ENCODE measurements around the gene TEX2. TPM values are rescaled to one million over a fixed set of nuclear protein-coding genes. Genes with fewer than 3 reads are reported as not detected.
A peak's percentile ranks its signal among the peaks of the same experiment; 100 is the strongest.

Gene TEX2
- total and polyA plus RNA-seq, 2 of the 13 experiments (the other 11 are each of a cell fraction or from before 2014, with no cell fraction given), result 21.4 to 37.7 TPM

DNA sequence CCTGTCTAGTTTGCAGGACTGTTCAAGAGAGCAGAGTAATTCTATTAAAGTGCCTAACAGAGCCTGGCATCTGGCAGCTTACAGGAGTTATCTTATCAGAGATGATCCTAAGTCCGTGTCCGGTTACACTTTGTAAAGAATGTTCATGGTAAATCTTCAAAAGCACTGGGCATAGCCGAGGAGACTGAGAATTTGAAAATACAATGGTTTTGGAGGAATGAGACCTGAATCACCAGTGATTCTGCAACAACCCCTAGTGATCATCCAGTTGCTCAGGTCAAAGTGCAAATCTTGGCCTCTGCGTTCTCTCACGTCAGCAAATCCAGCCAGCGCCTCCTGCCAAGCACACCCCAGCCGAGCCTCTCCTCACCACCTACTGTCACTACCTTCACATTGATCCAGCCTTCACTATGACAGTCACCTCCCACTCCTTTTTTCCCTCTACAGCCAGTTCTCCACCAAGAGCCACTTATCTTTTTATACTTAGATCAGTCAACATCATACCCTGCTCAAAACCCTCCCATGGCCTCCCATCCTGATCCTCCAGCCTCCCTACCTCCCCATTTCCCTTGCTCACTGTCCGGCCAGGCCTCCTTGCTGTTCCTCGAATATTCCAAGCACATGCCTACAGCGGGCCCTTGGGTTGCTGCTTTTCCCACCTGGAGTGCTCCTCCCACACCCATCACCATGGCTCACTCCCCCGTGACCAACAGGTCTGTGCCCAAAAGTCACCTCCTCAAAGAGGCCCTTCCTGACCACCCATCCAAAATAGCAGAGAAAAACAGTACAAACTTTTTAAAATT is 75.8 kb downstream of the TEX2 start (continued):
- TF ChIP-seq, protein P1, sequence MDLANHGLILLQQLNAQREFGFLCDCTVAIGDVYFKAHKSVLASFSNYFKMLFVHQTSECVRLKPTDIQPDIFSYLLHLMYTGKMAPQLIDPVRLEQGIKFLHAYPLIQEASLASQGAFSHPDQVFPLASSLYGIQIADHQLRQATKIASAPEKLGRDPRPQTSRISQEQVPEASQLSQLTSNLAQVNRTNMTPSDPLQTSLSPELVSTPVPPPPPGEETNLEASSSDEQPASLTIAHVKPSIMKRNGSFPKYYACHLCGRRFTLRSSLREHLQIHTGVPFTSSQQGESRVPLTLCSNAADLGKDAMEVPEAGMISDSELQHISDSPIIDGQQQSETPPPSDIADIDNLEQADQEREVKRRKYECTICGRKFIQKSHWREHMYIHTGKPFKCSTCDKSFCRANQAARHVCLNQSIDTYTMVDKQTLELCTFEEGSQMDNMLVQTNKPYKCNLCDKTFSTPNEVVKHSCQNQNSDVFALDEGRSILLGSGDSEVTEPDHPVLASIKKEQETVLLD (CRISPR knock-in tag; IDR thresholded peaks at IDR 0.05; ENCODE audit: low read depth), result 0 out of 2 replicates have a peak, but pooled peaks have one; percentile 49
- TF ChIP-seq CREM (IDR thresholded peaks at IDR 0.05) (peak; percentile 87), CREM (CRISPR knock-in tag; IDR thresholded peaks at IDR 0.05) (no peak), ZFP37 (CRISPR knock-in tag; IDR thresholded peaks at IDR 0.05; ENCODE audit: borderline replicate concordance) (no peak), ZNF121 (CRISPR knock-in tag; IDR thresholded peaks at IDR 0.05) (peak; percentile 52; the same call in 1 of the 2 replicates), ZNF768 (CRISPR knock-in tag; IDR thresholded peaks at IDR 0.05) (no peak), CBX2 (IDR thresholded peaks at IDR 0.05; ENCODE audit: low read depth, low read length) (no peak), CBX2 (CRISPR knock-in tag; IDR thresholded peaks at IDR 0.05; ENCODE audit: low read depth) (no peak), GFI1 (CRISPR knock-in tag; IDR thresholded peaks at IDR 0.05; ENCODE audit: borderline replicate concordance) (peak; percentile 84; the same call in 1 of the 2 replicates), ZZZ3 (CRISPR knock-in tag; IDR thresholded peaks at IDR 0.05; ENCODE audit: borderline replicate concordance) (no peak), ZNF644 (CRISPR knock-in tag; IDR thresholded peaks at IDR 0.05; ENCODE audit: low read depth) (0 out of 2 replicates have a peak, but pooled peaks have one; percentile 20), ZNF790 (CRISPR knock-in tag; IDR thresholded peaks at IDR 0.05; ENCODE audit: borderline replicate concordance) (no peak), SATB2 (CRISPR knock-in tag; IDR thresholded peaks at IDR 0.05) (no peak)
- TF ChIP-seq, protein P2, sequence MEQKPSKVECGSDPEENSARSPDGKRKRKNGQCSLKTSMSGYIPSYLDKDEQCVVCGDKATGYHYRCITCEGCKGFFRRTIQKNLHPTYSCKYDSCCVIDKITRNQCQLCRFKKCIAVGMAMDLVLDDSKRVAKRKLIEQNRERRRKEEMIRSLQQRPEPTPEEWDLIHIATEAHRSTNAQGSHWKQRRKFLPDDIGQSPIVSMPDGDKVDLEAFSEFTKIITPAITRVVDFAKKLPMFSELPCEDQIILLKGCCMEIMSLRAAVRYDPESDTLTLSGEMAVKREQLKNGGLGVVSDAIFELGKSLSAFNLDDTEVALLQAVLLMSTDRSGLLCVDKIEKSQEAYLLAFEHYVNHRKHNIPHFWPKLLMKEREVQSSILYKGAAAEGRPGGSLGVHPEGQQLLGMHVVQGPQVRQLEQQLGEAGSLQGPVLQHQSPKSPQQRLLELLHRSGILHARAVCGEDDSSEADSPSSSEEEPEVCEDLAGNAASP (CRISPR knock-in tag; IDR thresholded peaks at IDR 0.05; ENCODE audit: borderline replicate concordance), result peak; percentile 60; the same call in 1 of the 2 replicates
- TF ChIP-seq, protein P3, sequence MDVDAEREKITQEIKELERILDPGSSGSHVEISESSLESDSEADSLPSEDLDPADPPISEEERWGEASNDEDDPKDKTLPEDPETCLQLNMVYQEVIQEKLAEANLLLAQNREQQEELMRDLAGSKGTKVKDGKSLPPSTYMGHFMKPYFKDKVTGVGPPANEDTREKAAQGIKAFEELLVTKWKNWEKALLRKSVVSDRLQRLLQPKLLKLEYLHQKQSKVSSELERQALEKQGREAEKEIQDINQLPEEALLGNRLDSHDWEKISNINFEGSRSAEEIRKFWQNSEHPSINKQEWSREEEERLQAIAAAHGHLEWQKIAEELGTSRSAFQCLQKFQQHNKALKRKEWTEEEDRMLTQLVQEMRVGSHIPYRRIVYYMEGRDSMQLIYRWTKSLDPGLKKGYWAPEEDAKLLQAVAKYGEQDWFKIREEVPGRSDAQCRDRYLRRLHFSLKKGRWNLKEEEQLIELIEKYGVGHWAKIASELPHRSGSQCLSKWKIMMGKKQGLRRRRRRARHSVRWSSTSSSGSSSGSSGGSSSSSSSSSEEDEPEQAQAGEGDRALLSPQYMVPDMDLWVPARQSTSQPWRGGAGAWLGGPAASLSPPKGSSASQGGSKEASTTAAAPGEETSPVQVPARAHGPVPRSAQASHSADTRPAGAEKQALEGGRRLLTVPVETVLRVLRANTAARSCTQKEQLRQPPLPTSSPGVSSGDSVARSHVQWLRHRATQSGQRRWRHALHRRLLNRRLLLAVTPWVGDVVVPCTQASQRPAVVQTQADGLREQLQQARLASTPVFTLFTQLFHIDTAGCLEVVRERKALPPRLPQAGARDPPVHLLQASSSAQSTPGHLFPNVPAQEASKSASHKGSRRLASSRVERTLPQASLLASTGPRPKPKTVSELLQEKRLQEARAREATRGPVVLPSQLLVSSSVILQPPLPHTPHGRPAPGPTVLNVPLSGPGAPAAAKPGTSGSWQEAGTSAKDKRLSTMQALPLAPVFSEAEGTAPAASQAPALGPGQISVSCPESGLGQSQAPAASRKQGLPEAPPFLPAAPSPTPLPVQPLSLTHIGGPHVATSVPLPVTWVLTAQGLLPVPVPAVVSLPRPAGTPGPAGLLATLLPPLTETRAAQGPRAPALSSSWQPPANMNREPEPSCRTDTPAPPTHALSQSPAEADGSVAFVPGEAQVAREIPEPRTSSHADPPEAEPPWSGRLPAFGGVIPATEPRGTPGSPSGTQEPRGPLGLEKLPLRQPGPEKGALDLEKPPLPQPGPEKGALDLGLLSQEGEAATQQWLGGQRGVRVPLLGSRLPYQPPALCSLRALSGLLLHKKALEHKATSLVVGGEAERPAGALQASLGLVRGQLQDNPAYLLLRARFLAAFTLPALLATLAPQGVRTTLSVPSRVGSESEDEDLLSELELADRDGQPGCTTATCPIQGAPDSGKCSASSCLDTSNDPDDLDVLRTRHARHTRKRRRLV (CRISPR knock-in tag; IDR thresholded peaks at IDR 0.05), result no peak
- TF ChIP-seq, protein P4, sequence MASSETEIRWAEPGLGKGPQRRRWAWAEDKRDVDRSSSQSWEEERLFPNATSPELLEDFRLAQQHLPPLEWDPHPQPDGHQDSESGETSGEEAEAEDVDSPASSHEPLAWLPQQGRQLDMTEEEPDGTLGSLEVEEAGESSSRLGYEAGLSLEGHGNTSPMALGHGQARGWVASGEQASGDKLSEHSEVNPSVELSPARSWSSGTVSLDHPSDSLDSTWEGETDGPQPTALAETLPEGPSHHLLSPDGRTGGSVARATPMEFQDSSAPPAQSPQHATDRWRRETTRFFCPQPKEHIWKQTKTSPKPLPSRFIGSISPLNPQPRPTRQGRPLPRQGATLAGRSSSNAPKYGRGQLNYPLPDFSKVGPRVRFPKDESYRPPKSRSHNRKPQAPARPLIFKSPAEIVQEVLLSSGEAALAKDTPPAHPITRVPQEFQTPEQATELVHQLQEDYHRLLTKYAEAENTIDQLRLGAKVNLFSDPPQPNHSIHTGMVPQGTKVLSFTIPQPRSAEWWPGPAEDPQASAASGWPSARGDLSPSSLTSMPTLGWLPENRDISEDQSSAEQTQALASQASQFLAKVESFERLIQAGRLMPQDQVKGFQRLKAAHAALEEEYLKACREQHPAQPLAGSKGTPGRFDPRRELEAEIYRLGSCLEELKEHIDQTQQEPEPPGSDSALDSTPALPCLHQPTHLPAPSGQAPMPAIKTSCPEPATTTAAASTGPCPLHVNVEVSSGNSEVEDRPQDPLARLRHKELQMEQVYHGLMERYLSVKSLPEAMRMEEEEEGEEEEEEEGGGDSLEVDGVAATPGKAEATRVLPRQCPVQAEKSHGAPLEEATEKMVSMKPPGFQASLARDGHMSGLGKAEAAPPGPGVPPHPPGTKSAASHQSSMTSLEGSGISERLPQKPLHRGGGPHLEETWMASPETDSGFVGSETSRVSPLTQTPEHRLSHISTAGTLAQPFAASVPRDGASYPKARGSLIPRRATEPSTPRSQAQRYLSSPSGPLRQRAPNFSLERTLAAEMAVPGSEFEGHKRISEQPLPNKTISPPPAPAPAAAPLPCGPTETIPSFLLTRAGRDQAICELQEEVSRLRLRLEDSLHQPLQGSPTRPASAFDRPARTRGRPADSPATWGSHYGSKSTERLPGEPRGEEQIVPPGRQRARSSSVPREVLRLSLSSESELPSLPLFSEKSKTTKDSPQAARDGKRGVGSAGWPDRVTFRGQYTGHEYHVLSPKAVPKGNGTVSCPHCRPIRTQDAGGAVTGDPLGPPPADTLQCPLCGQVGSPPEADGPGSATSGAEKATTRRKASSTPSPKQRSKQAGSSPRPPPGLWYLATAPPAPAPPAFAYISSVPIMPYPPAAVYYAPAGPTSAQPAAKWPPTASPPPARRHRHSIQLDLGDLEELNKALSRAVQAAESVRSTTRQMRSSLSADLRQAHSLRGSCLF (CRISPR knock-in tag; IDR thresholded peaks at IDR 0.05; ENCODE audit: borderline replicate concordance), result no peak

Data from HepG2 (cell line).